HS-27A (cell line): ENCODE measurements around the gene ANKRD49.

Experiments used
- DNase-seq: peaks from one replicate; pipeline ENCODE4 v3.0.0-alpha.2; 2012; ENCODE audit warnings: low read depth, missing footprints

The ANKRD49 gene

DNA sequence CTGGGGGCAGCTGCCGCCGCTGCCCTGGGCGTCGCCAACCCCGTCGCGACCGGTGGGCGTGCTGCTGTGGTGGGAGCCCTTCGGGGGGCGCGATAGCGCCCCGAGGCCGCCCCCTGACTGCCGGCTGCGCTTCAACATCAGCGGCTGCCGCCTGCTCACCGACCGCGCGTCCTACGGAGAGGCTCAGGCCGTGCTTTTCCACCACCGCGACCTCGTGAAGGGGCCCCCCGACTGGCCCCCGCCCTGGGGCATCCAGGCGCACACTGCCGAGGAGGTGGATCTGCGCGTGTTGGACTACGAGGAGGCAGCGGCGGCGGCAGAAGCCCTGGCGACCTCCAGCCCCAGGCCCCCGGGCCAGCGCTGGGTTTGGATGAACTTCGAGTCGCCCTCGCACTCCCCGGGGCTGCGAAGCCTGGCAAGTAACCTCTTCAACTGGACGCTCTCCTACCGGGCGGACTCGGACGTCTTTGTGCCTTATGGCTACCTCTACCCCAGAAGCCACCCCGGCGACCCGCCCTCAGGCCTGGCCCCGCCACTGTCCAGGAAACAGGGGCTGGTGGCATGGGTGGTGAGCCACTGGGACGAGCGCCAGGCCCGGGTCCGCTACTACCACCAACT, 51.0 kb downstream of the ANKRD49 start:
- DNase-seq: no peak

DNA sequence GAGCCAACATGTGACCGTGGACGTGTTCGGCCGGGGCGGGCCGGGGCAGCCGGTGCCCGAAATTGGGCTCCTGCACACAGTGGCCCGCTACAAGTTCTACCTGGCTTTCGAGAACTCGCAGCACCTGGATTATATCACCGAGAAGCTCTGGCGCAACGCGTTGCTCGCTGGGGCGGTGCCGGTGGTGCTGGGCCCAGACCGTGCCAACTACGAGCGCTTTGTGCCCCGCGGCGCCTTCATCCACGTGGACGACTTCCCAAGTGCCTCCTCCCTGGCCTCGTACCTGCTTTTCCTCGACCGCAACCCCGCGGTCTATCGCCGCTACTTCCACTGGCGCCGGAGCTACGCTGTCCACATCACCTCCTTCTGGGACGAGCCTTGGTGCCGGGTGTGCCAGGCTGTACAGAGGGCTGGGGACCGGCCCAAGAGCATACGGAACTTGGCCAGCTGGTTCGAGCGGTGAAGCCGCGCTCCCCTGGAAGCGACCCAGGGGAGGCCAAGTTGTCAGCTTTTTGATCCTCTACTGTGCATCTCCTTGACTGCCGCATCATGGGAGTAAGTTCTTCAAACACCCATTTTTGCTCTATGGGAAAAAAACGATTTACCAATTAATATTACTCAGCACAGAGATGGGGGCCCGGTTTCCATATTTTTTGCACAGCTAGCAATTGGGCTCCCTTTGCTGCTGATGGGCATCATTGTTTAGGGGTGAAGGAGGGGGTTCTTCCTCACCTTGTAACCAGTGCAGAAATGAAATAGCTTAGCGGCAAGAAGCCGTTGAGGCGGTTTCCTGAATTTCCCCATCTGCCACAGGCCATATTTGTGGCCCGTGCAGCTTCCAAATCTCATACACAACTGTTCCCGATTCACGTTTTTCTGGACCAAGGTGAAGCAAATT, 51.7 kb downstream of the ANKRD49 start:
- no peak for DNase-seq

DNA sequence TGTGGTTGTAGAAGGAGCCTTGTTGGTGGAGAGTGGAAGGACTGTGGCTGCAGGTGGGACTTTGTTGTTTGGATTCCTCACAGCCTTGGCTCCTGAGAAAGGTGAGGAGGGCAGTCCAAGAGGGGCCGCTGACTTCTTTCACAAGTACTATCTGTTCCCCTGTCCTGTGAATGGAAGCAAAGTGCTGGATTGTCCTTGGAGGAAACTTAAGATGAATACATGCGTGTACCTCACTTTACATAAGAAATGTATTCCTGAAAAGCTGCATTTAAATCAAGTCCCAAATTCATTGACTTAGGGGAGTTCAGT, 52.3 kb downstream of the ANKRD49 start:
- no peak for DNase-seq

DNA sequence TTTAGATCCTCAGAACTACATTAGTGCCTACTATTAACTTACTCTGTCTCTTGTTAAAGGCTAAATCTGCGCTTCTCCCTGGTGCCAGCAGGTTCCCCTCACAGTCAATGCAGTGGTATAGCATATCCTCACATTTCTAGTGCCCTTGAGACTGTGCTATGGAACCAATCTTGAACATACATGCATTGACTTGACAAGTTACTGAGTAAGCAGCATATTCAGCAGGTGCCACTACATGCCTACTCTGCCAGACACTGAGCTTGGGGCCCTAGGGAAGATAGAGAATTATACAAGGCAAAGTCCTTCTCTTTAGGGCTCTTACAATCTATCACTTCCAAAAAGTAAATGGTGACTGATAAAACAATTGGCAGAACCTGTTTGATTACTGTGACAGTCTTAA, 53.1 kb downstream of the ANKRD49 start:
- no peak for DNase-seq

DNA sequence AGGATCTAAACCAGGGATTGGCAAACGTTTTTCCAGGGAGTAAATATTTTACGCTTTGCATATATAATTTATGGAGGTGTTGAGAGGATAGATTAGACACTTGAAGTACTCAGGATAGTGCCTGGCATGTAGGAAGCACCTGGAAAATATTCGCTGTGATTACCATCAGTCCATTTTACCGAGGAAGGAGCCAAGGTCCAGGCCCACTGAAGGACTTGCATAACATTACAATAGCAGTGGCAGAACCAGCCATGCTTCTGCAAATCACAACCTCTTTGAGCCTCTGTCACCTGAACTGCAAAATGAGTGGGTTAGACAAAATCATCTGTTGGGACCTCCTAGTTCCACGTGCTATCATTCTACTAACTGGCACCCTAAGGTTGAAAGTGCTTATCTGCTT, 55.4 kb downstream of the ANKRD49 start:
- no peak for DNase-seq
